Gastrocnemius medialis (tissue), 4 donors: ENCODE data around the gene NTRK1. TPM values are rescaled to one million over a fixed set of nuclear protein-coding genes. Genes with fewer than 3 reads are reported as not detected.

Experiments
- ATAC-seq, 2 donors: fragments of 150-250 bp; one replicate each; pipeline ENCODE4 v1.9.1; 2016
- DNase-seq, 2 donors: peaks; one replicate each; pipeline ENCODE4 v3.0.0-alpha.2; 2019
- H3K27ac ChIP-seq, 4 donors: fragments of 200-600 bp; sonication (generic); 1 replicate in 1 of 4; 2 replicates in 3 of 4; pipeline ENCODE4 v1.5.1; 2016 to 2018; ENCODE audit warnings: mild to moderate bottlenecking in 2 of 4, moderate library complexity in 1 of 4
- H3K27me3 ChIP-seq, 3 donors: fragments of 200-600 bp; sonication (generic) in 2 of 3; 1 replicate in 1 of 3; 2 replicates in 2 of 3; pipeline versions ENCODE4 v1.5.1 to v1.6.0; 2016 to 2019; ENCODE audit warnings: mild to moderate bottlenecking in 1 of 3, moderate library complexity in 1 of 3
- H3K36me3 ChIP-seq, 2 donors: fragments of 200-600 bp; sonication (generic) in 1 of 2; one replicate each; pipeline ENCODE4 v1.5.1; 2017 to 2018
- H3K4me1 ChIP-seq, 2 donors: fragments of 200-600 bp; sonication (generic) in 1 of 2; one replicate each; pipeline ENCODE4 v1.5.1; 2016 to 2017; ENCODE audit warnings: mild to moderate bottlenecking in 2 of 2
- H3K4me3 ChIP-seq, 4 donors: fragments of 200-600 bp; sonication (generic) in 3 of 4; 1 replicate in 1 of 4; 2 replicates in 3 of 4; pipeline ENCODE4 v1.5.1; 2016 to 2019; ENCODE audit warnings: mild to moderate bottlenecking in 2 of 4
- H3K9me3 ChIP-seq, 3 donors: fragments of 200-600 bp; sonication (generic) in 2 of 3; 1 replicate in 1 of 3; 2 replicates in 2 of 3; pipeline ENCODE4 v1.5.1; 2016 to 2019
- POLR2A ChIP-seq, 2 donors: fragments of 450-650 bp; IDR thresholded peaks; one replicate each; pipeline ENCODE4 v1.6.1; 2017; ENCODE audit warnings: antibody characterized with exemption in 2 of 2, mild to moderate bottlenecking in 2 of 2, moderate library complexity in 2 of 2
- in situ Hi-C, 4 donors: fragments of 200-750 bp; cut with MboI; loops; one replicate each; pipeline versions ENCODE4 v1.15.0 to v1.8.0; 2017; ENCODE audit warnings: low sequenced_read_pairs in 4 of 4
- intact Hi-C: fragments of 100-400 bp; cut with DNase I; formaldehyde crosslinking; loops from one replicate; pipeline ENCODE4 v1.15.1; 2023; ENCODE audit warnings: low total_unique reads
- total RNA-seq, 4 donors: library from RNA; depleted of rRNA; stranded (reverse); fragments of >200 nt; gene quantifications; one replicate each; pipeline versions ENCODE4 v1.1.0 to v1.2.3, GENCODE V29; 2016
- TF ChIP-seq, protein P1 (sequence below), 5 experiments: fragments of 450-650 bp in 3 of 5; fragments of 200-600 bp in 2 of 5; sonication (generic) in 2 of 5; IDR thresholded peaks in 4 of 5; conservative IDR thresholded peaks in 1 of 5; 1 replicate in 4 of 5; 2 replicates in 1 of 5; pipeline ENCODE4 v1.5.1; 2016 to 2019; ENCODE audit warnings: antibody characterized with exemption in 5 of 5, mild to moderate bottlenecking in 3 of 5, moderate library complexity in 3 of 5

Gene NTRK1
- total RNA-seq, 4 donors from 2014 or later = 0.13 to 0.22 TPM; not detected in 2

DNA sequence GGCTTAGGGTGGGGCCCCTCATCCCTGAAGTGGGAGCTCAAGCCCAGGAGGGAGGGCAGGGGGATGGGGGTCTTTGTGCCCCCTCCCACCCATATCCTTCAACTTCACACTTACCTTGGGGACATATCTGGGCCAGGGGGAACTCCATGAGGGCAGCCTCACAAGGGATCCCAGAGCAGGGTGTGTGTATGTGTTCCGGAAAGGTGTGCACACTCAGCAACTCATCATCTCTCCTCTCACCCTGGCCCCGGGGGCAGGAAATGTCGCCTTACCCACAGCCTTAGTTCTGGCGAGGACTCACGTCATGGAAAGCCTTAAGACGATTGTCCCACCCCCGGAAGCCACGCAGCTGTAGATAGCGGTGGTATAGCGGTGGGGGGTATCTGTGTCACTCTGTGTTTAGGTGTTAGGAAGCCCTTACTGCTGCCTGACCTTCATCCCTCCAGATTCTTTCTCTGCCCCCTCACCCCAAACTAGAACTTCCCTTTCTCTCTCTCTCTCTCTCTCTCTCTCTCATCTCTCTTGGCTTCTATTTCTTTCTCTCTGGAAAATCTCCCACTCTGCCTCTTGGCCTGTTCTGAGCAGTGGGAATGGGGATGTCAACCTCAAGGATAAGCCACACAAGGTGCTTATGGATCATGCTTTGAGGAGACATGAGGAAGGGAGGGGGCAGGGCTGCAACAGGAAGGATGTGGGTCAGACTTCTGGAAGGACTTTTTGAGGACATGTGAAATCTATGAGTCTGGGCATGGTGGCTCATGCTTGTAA is 43.9 kb upstream of the NTRK1 start, which contains the start of gene SH2D2A:
Gene SH2D2A (minus strand): TSS at position 288 of the 768 bp plus-strand sequence. CDS start 140 bp downstream, at position 148.
- no peak for ATAC-seq
- in situ Hi-C loops (no loop called here), intact Hi-C loops (no loop called here)
- TF ChIP-seq, protein P1, sequence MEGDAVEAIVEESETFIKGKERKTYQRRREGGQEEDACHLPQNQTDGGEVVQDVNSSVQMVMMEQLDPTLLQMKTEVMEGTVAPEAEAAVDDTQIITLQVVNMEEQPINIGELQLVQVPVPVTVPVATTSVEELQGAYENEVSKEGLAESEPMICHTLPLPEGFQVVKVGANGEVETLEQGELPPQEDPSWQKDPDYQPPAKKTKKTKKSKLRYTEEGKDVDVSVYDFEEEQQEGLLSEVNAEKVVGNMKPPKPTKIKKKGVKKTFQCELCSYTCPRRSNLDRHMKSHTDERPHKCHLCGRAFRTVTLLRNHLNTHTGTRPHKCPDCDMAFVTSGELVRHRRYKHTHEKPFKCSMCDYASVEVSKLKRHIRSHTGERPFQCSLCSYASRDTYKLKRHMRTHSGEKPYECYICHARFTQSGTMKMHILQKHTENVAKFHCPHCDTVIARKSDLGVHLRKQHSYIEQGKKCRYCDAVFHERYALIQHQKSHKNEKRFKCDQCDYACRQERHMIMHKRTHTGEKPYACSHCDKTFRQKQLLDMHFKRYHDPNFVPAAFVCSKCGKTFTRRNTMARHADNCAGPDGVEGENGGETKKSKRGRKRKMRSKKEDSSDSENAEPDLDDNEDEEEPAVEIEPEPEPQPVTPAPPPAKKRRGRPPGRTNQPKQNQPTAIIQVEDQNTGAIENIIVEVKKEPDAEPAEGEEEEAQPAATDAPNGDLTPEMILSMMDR (IDR thresholded peaks at IDR 0.05 in 4 of 5, conservative IDR thresholded peaks at IDR 0.05 in 1 of 5) = no peak
- TF ChIP-seq POLR2A (IDR thresholded peaks at IDR 0.05) = peak in 1 of 2 donors; percentile 17
- H3K4me3 ChIP-seq = peak within 1 kb of the TSS in 2 of 4 donors; percentile 24 to 32
- DNase-seq = peak in 1 of 2 donors; percentile 44
- peaks cover 11 to 15% of the 10 kb centered on the region in 2 donors for H3K4me1 ChIP-seq
- no peaks in the 10 kb centered on the region for H3K9me3 ChIP-seq
- H3K27ac ChIP-seq = peak within 1 kb of the TSS; percentile 59 to 68 (median 64)
- no peaks in the 10 kb centered on the region for H3K36me3 ChIP-seq
- H3K27me3 ChIP-seq = peaks cover 0 to 3% (median 0%) of the 10 kb centered on the region in 3 donors

DNA sequence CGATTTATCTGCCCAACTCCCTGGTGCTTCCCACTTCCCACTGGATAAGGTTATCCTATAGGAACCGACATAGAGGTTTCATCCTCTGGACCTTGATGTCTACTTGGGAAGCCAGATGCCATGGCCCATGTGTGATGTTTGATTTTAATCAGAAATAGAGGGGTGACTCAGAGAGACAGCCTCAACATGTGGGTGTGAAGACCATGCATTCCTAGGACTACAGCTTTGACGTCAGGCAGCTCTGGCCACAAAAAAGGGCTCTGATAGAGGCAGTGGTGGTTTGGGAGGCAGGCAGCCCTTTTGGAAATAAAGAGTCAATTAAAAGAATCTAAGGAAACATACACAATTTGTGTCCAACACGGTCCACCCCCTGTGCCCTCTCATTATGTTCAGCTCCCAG is 38.9 kb upstream of the NTRK1 start:
- no peaks in the 10 kb centered on the region for H3K9me3 ChIP-seq
- no peaks in the 10 kb centered on the region for H3K4me1 ChIP-seq
- H3K36me3 ChIP-seq = no peaks in the 10 kb centered on the region
- H3K27ac ChIP-seq = no peak overlapping the region
- DNase-seq (no peak), ATAC-seq (no peak)
- H3K27me3 ChIP-seq = peaks cover 0 to 3% (median 0%) of the 10 kb centered on the region in 3 donors
- in situ Hi-C loops (no loop called here), intact Hi-C loops (no loop called here)
- no peak overlapping the region for H3K4me3 ChIP-seq
- TF ChIP-seq, protein P1 (IDR thresholded peaks at IDR 0.05 in 4 of 5, conservative IDR thresholded peaks at IDR 0.05 in 1 of 5) = no peak
- TF ChIP-seq POLR2A (IDR thresholded peaks at IDR 0.05) = no peak

DNA sequence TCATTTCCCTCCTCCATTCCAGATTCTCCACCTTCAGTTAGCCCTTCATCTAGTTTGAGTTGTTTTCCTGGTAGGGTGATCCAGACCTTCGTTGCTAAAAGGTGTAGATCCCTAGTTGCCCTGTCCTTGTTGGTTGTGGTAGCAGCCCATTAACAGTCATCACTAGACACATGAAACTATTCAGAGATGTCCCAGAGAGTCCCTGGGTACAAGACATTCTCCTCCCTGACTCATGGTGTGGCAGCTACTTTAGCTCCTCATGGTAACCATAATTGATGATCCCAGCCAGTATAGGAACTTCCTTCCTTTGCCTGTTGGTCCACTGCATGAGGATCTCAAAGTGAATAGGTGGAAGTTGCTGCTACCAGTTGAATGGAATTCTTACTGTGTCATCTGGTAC is 38.0 kb upstream of the NTRK1 start:
- Histone ChIP-seq H3K4me3 (no peak overlapping the region), H3K4me1 (no peaks in the 10 kb centered on the region), H3K9me3 (no peaks in the 10 kb centered on the region), H3K36me3 (no peaks in the 10 kb centered on the region), H3K27ac (no peak overlapping the region), H3K27me3 (peaks cover 0 to 3% (median 0%) of the 10 kb centered on the region in 3 donors)
- DNase-seq (no peak), ATAC-seq (no peak)
- in situ Hi-C loops = no loop called here
- TF ChIP-seq, protein P1 (IDR thresholded peaks at IDR 0.05 in 4 of 5, conservative IDR thresholded peaks at IDR 0.05 in 1 of 5) = no peak
- no peak for TF ChIP-seq POLR2A (IDR thresholded peaks at IDR 0.05)
- intact Hi-C loops = no loop called here

DNA sequence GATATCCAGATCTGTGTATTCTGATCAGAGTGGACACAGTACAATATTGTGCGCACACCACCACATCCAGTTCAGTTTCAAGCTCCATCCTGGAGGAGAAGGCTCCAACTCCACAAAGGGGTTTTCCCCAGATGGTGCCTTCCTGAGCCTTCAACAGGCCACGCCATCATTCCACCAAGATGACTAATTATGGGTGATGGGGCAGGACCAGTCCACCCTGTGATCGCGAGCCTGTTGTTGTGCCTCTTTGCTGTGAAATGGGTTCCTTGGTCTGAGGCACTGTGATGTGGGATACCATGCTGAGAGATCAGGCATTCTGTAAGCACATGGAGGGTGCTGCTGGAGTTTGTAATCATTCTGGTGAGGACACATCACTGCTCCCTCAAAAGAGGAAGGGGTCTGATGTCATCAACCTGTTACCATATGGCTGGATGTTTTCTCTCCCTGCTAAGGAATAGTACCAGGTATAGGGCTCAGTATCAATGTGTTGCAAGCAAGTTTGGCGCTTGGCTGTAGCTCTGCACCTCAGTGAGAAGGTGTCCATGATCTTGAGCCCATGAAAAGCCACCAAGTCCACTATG is 37.4 kb upstream of the NTRK1 start:
- H3K27me3 ChIP-seq = peaks cover 0 to 3% (median 0%) of the 10 kb centered on the region in 3 donors
- in situ Hi-C loops = no loop called here
- intact Hi-C loops = no loop called here
- TF ChIP-seq POLR2A (IDR thresholded peaks at IDR 0.05) = no peak
- TF ChIP-seq, protein P1 (IDR thresholded peaks at IDR 0.05 in 4 of 5, conservative IDR thresholded peaks at IDR 0.05 in 1 of 5) = no peak
- no peak overlapping the region for H3K4me3 ChIP-seq
- no peak overlapping the region for H3K27ac ChIP-seq
- no peaks in the 10 kb centered on the region for H3K4me1 ChIP-seq
- H3K36me3 ChIP-seq = no peaks in the 10 kb centered on the region
- no peaks in the 10 kb centered on the region for H3K9me3 ChIP-seq
- no peak for DNase-seq
- no peak for ATAC-seq
